ENCODE results near the gene NSD2.

DNA sequence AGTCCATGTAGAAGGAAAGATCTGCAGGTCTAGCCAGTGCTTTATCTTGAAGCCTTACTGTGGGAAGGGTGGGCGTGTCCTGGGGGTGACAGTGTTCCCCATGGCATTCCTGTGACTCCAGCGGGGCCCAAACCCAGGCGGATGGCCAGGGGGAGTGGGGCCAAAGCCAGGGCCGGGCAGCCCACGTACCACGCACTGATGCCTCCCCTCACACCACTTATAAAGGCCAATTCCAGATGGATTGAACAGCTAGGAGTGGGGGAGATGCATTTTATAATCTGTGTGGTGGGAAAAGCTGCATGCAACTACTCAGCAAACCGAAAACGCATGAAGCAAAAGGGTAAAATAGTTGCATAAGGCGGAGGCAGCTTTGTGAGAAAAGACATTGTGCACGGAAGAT lies 101.2 kb downstream of the NSD2 start:
- TF ChIP-seq EZH2 (IDR thresholded peaks at IDR 0.05) (no peak), POLR2AphosphoS5 (IDR thresholded peaks at IDR 0.05; ENCODE audit: borderline replicate concordance, low read depth, low read length) (no peak)
